K562 (cell line): ENCODE results near the gene SLC26A11. TPM values are rescaled to one million over a fixed set of nuclear protein-coding genes. Genes with fewer than 3 reads are reported as not detected.
A peak's percentile ranks its signal among the peaks of the same experiment; 100 is the strongest.

Experiments used
- ATAC-seq: fragments of 200-7000 bp; cut with Tn5 transposase; 3 replicates; pipeline ENCODE4 v1.9.1; 2020; ENCODE audit warnings: moderate library complexity
- BruUV-seq: library from RNA; stranded (reverse); fragments of 400-500 nt; replicated peaks from 2 replicates; lab custom pipeline; 2021; lab: Mats Ljungman, UMichigan
- CTCF ChIA-PET: fragments of 300-600 bp; formaldehyde crosslinking; extraction: SDS; loops from one replicate; lab custom pipeline; 2021; ENCODE audit warnings: low intra/inter-chr PET ratio; lab: Yijun Ruan, JAX
- POLR2A ChIA-PET: fragments of 300-600, 350-650 bp; sonication (Branson Sonifier 250); formaldehyde crosslinking; extraction: SDS; loops from one replicate; lab custom pipeline; 2021; ENCODE audit warnings: antibody characterized with exemption, inconsistent platforms; lab: Yijun Ruan, JAX
- DNase-seq, 4 experiments: peaks; one replicate each; pipeline versions ENCODE4 v3.0.0 to v3.0.0-alpha.2; 2011 to 2018; ENCODE audit warnings: low spot score in 3 of 4, mixed read lengths in 3 of 4; ENCODE audit errors: extremely low read depth in 1 of 4
- FAIRE-seq: peaks from 2 replicates; lab custom pipeline; 2011; peaks lifted over from hg19 to GRCh38; lab: Jason Lieb, UNC
- H2AFZ ChIP-seq: 2 replicates; pipeline ENCODE4 v1.6.0; 2011; ENCODE audit warnings: low read depth, low read length, control low read depth, inconsistent platforms
- H3K27ac ChIP-seq: fragments of 200-600 bp; 3 replicates; pipeline ENCODE4 v1.8.0; 2011; ENCODE audit warnings: low read depth, mild to moderate bottlenecking, control low read depth, inconsistent platforms, low read length, moderate library complexity, mixed read lengths; ENCODE audit errors: extremely low read depth
- H3K27me3 ChIP-seq, 2 experiments: fragments of 300-600 bp in 1 of 2; 2 replicates in 1 of 2; 3 replicates in 1 of 2; pipeline versions ENCODE4 v1.6.0 to v1.8.0; 2011; ENCODE audit warnings: inconsistent platforms in 2 of 2, low read length in 2 of 2, mild to moderate bottlenecking in 1 of 2, mixed read lengths in 1 of 2, moderate library complexity in 1 of 2; ENCODE audit not compliant: control insufficient read depth in 2 of 2, insufficient read depth in 2 of 2
- H3K36me3 ChIP-seq: fragments of 300-600 bp; 3 replicates; pipeline ENCODE4 v1.8.0; 2011; ENCODE audit warnings: mild to moderate bottlenecking, low read length, inconsistent platforms; ENCODE audit not compliant: control insufficient read depth, insufficient read depth
- H3K4me1 ChIP-seq, 2 experiments: fragments of 200-600 bp in 1 of 2; replicated peaks in 1 of 2; 2 replicates in 1 of 2; 3 replicates in 1 of 2; pipeline versions ENCODE4 v1.5.1 to v1.8.0; 2011; ENCODE audit warnings: inconsistent platforms in 2 of 2, low read length in 2 of 2, mild to moderate bottlenecking in 1 of 2, mixed read lengths in 1 of 2, moderate library complexity in 1 of 2; ENCODE audit not compliant: control insufficient read depth in 2 of 2, insufficient read depth in 2 of 2
- H3K4me2 ChIP-seq: 2 replicates; pipeline ENCODE4 v1.6.1; 2011; ENCODE audit warnings: low read length, control low read depth, inconsistent platforms, mixed read lengths; ENCODE audit not compliant: insufficient read depth
- H3K4me3 ChIP-seq: fragments of 200-600 bp; sonication (generic), shearing (Covaris generic); 2 replicates; pipeline ENCODE4 v1.5.1; 2016; ENCODE audit warnings: control low read depth, inconsistent platforms
- H3K79me2 ChIP-seq: fragments of 200-600 bp; 3 replicates; pipeline ENCODE4 v1.8.0; 2011; ENCODE audit warnings: low read length, inconsistent platforms; ENCODE audit not compliant: control insufficient read depth, insufficient read depth
- H3K9ac ChIP-seq, 2 experiments: 2 replicates each; pipeline versions ENCODE4 v1.6.0 to v1.6.1; 2011; ENCODE audit warnings: low read depth in 2 of 2, low read length in 2 of 2, control low read depth in 1 of 2, inconsistent platforms in 1 of 2, mild to moderate bottlenecking in 1 of 2, mixed read lengths in 1 of 2; ENCODE audit not compliant: insufficient read depth in 1 of 2
- H3K9me1 ChIP-seq: one replicate; pipeline ENCODE4 v1.6.0; 2011; ENCODE audit warnings: inconsistent platforms, mild to moderate bottlenecking, low read length, moderate library complexity; ENCODE audit not compliant: control insufficient read depth, insufficient read depth
- H3K9me3 ChIP-seq: replicated peaks from 2 replicates; pipeline ENCODE4 v1.5.1; 2011; ENCODE audit warnings: low read depth, low read length, inconsistent platforms; ENCODE audit not compliant: control insufficient read depth, insufficient read depth
- H4K20me1 ChIP-seq: replicated peaks from 2 replicates; pipeline ENCODE4 v1.6.1; 2011; ENCODE audit warnings: low read length, inconsistent platforms, mixed read lengths; ENCODE audit not compliant: control insufficient read depth, insufficient read depth
- KDM1A ChIP-seq, 2 experiments: fragments of 450-650 bp; IDR thresholded peaks; 2 replicates each; pipeline ENCODE4 v1.6.1; 2016; ENCODE audit warnings: mild to moderate bottlenecking in 2 of 2
- MYNN ChIP-seq, 2 experiments: sonication (generic); formaldehyde crosslinking in 1 of 2; IDR thresholded peaks; 2 replicates each; pipeline versions ENCODE4 v1.5.0 to v1.6.1; 2016 to 2020; ENCODE audit warnings: antibody characterized with exemption in 1 of 2, missing genetic modification reagents in 1 of 2
- PHF20 ChIP-seq: fragments of 450-650 bp; IDR thresholded peaks from 2 replicates; pipeline ENCODE4 v1.6.1; 2018; ENCODE audit not compliant: partially characterized antibody
- POLR2G ChIP-seq: fragments of 200-400 bp; formaldehyde crosslinking; IDR thresholded peaks from 2 replicates; pipeline ENCODE4 v1.6.1; 2017; ENCODE audit warnings: low read depth, mild to moderate bottlenecking, antibody characterized with exemption, low read length, moderate library complexity
- RBM22 ChIP-seq: fragments of 200-400 bp; formaldehyde crosslinking; IDR thresholded peaks from 2 replicates; pipeline ENCODE4 v1.6.1; 2018; ENCODE audit warnings: low read length, low read depth; ENCODE audit not compliant: poor library complexity, severe bottlenecking
- ZNF449 ChIP-seq: fragments of 250-450 bp; sonication (Bioruptor Pico); IDR thresholded peaks from 2 replicates; pipeline ENCODE4 v1.8.0; 2022; ENCODE audit warnings: moderate library complexity, mild to moderate bottlenecking, inconsistent platforms
- ZNF696 ChIP-seq: fragments of 250-450 bp; sonication (Bioruptor Pico); conservative IDR thresholded peaks from 2 replicates; pipeline ENCODE4 v1.4.0; 2020; ENCODE audit warnings: mild to moderate bottlenecking, moderate library complexity
- WGBS: fragments of 100-300 bp; shearing (Covaris generic); methylation state at CpG from one replicate; pipeline ENCODE4 v1.1.6; 2016; ENCODE audit warnings: low coverage, mixed read lengths; ENCODE audit not compliant: insufficient coverage; ENCODE audit errors: missing lambda C conversion rate; 5-methylcytosine and 5-hydroxymethylcytosine counted together
- in situ Hi-C: fragments of 300-500 bp; cut with MboI; formaldehyde crosslinking; loops from 4 replicates; pipeline ENCODE4 v1.15.0; 2018; ENCODE audit warnings: inconsistent platforms, mixed read lengths
- intact Hi-C: fragments of 100-400 bp; cut with micrococcal nuclease; formaldehyde crosslinking; loops from 2 replicates; pipeline ENCODE4 v1.14.2; 2022
- polyA plus RNA-seq, 8 experiments: library from polyadenylated mRNA; depleted of rRNA in 4 of 8; stranded (reverse) in 5 of 8; unstranded in 3 of 8; fragments of >200 nt; fragmentation: Nextera tagmentation in 2 of 8; fragmentation: Illumina TruSeq in 1 of 8; extraction: Ambion mirVana in 2 of 8; extraction: Trizol in 1 of 8; gene quantifications; 2 replicates each; pipeline versions ENCODE4 v1.2.1 to v1.2.3, GENCODE V29; 2011 to 2014; ENCODE audit warnings: inconsistent platforms in 1 of 8, missing spikeins in 1 of 8
- total RNA-seq, 7 experiments: library from RNA; depleted of rRNA in 6 of 7; stranded (reverse); fragments of >200 nt in 6 of 7; fragmentation: Illumina TruSeq in 2 of 7; extraction: Trizol in 2 of 7; gene quantifications; 2 replicates each; pipeline versions ENCODE4 v1.2.1 to v1.2.3, GENCODE V29; 2011 to 2021; ENCODE audit warnings: low replicate concordance in 1 of 7
- TF ChIP-seq, protein P1 (sequence below): fragments of 450-650 bp; IDR thresholded peaks from 2 replicates; pipeline ENCODE4 v1.6.1; 2017; ENCODE audit warnings: mild to moderate bottlenecking, moderate library complexity
- TF ChIP-seq, protein P2 (sequence below): sonication (generic); formaldehyde crosslinking; IDR thresholded peaks from 2 replicates; pipeline ENCODE4 v1.9.0; 2022; ENCODE audit warnings: mild to moderate bottlenecking, missing genetic modification reagents
- TF ChIP-seq, protein P3 (sequence below): sonication (generic); formaldehyde crosslinking; IDR thresholded peaks from 2 replicates; pipeline ENCODE4 v1.8.0; 2022; ENCODE audit warnings: mild to moderate bottlenecking, missing genetic modification reagents

Gene SLC26A11
- total and polyA plus RNA-seq, 9 of the 15 experiments (the other 6 are each of a cell fraction or from before 2014, with no cell fraction given): 0.06 to 3.1 (median 1.2) TPM; not detected in 1

DNA sequence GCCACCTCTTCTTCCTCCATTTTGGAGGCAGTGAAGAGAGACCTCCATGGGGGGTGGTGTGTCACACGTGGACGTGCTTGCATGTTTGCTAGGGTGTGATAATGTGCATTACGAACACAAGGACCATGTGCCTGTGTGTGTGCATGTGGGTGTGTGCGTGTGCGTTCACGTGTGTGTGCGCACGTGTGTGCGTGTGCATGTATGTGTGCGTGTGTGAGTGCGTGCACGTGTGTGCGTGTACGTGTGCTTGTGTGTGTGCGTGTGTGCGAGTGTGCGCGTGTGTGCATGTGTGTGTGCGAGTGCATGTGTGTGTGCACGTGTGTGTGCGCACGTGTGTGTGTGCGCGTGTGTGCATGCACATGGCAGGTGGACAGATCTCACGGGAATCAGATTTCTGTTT is 69.9 kb downstream of the SLC26A11 start:
- Histone ChIP-seq H3K9me1 (peaks cover 3% of the 10 kb centered on the region), H3K4me2 (no peak overlapping the region), H3K9ac (no peak overlapping the region), H2AFZ (no peak overlapping the region), H3K79me2 (no peaks in the 10 kb centered on the region), H3K27me3 (no peaks in the 10 kb centered on the region), H3K27ac (no peak overlapping the region), H3K4me3 (no peak overlapping the region), H4K20me1 (peaks cover 2% of the 10 kb centered on the region; the same call in 1 of the 2 replicates), H3K4me1 (peaks cover 0 to 6% of the 10 kb centered on the region in 2 experiments; a peak in 1 of 5 replicates), H3K9me3 (no peaks in the 10 kb centered on the region), H3K36me3 (peaks cover 50% of the 10 kb centered on the region; the same call in 2 of the 3 replicates)
- WGBS: 86% methylated on average over 21 of the region's 25 CpGs
- intact Hi-C loops: no loop called here
- FAIRE-seq (no peak), ATAC-seq (no peak), DNase-seq (no peak)
- TF ChIP-seq, protein P1, sequence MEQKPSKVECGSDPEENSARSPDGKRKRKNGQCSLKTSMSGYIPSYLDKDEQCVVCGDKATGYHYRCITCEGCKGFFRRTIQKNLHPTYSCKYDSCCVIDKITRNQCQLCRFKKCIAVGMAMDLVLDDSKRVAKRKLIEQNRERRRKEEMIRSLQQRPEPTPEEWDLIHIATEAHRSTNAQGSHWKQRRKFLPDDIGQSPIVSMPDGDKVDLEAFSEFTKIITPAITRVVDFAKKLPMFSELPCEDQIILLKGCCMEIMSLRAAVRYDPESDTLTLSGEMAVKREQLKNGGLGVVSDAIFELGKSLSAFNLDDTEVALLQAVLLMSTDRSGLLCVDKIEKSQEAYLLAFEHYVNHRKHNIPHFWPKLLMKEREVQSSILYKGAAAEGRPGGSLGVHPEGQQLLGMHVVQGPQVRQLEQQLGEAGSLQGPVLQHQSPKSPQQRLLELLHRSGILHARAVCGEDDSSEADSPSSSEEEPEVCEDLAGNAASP: no peak
- TF ChIP-seq ZNF696 (CRISPR knock-in tag): no peak
- peak; percentile 61; the same call in 1 of the 2 replicates for TF ChIP-seq MYNN (IDR thresholded peaks at IDR 0.05)
- no peak for TF ChIP-seq MYNN (CRISPR knock-in tag; IDR thresholded peaks at IDR 0.05)
- TF ChIP-seq, protein P2, sequence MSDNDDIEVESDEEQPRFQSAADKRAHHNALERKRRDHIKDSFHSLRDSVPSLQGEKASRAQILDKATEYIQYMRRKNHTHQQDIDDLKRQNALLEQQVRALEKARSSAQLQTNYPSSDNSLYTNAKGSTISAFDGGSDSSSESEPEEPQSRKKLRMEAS: peak; percentile 25; the same call in 1 of the 2 replicates
- peak in 1 of 2 experiments; percentile 78; a peak in 1 of 4 replicates for TF ChIP-seq KDM1A (IDR thresholded peaks at IDR 0.05)
- peak; percentile 46; the same call in 1 of the 2 replicates for TF ChIP-seq POLR2G
- TF ChIP-seq RBM22: peak; percentile 42
- TF ChIP-seq ZNF449 (CRISPR knock-in tag): no peak
- TF ChIP-seq PHF20: peak; percentile 34
- TF ChIP-seq, protein P3, sequence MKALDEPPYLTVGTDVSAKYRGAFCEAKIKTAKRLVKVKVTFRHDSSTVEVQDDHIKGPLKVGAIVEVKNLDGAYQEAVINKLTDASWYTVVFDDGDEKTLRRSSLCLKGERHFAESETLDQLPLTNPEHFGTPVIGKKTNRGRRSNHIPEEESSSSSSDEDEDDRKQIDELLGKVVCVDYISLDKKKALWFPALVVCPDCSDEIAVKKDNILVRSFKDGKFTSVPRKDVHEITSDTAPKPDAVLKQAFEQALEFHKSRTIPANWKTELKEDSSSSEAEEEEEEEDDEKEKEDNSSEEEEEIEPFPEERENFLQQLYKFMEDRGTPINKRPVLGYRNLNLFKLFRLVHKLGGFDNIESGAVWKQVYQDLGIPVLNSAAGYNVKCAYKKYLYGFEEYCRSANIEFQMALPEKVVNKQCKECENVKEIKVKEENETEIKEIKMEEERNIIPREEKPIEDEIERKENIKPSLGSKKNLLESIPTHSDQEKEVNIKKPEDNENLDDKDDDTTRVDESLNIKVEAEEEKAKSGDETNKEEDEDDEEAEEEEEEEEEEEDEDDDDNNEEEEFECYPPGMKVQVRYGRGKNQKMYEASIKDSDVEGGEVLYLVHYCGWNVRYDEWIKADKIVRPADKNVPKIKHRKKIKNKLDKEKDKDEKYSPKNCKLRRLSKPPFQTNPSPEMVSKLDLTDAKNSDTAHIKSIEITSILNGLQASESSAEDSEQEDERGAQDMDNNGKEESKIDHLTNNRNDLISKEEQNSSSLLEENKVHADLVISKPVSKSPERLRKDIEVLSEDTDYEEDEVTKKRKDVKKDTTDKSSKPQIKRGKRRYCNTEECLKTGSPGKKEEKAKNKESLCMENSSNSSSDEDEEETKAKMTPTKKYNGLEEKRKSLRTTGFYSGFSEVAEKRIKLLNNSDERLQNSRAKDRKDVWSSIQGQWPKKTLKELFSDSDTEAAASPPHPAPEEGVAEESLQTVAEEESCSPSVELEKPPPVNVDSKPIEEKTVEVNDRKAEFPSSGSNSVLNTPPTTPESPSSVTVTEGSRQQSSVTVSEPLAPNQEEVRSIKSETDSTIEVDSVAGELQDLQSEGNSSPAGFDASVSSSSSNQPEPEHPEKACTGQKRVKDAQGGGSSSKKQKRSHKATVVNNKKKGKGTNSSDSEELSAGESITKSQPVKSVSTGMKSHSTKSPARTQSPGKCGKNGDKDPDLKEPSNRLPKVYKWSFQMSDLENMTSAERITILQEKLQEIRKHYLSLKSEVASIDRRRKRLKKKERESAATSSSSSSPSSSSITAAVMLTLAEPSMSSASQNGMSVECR (CRISPR knock-in tag): no peak
- ChIA-PET POLR2A (no interaction called here), CTCF (no interaction called here)
- in situ Hi-C loops: no loop called here
- no TSS peak for BruUV-seq
